Muscle layer of duodenum (tissue), 2 donors: Measurements from ENCODE around the gene MAK.
"Not testable (repeated sequence)": the region's sequence is repeated elsewhere in the genome, so short reads cannot be mapped to it uniquely, and the experiment has no call there.

Experiments used
- H3K27ac ChIP-seq: one replicate; pipeline ENCODE4 v1.7.0; 2013; ENCODE audit warnings: mild to moderate bottlenecking, low read length
- H3K27me3 ChIP-seq: one replicate; pipeline ENCODE4 v1.7.0; 2013; ENCODE audit warnings: low read depth, mild to moderate bottlenecking, control low read depth, low read length
- H3K36me3 ChIP-seq, 2 donors: one replicate each; pipeline ENCODE4 v1.7.0; 2013; ENCODE audit warnings: low read length in 2 of 2, control low read depth in 1 of 2, mild to moderate bottlenecking in 1 of 2; ENCODE audit not compliant: insufficient read depth in 2 of 2, control insufficient read depth in 1 of 2
- H3K4me1 ChIP-seq, 2 donors: one replicate each; pipeline ENCODE4 v1.7.0; 2013; ENCODE audit warnings: low read length in 2 of 2, mild to moderate bottlenecking in 2 of 2, control low read depth in 1 of 2, moderate library complexity in 1 of 2; ENCODE audit not compliant: insufficient read depth in 2 of 2, control insufficient read depth in 1 of 2
- H3K4me3 ChIP-seq, 2 donors: one replicate each; pipeline ENCODE4 v1.7.0; 2013; ENCODE audit warnings: low read length in 2 of 2, low read depth in 1 of 2, mild to moderate bottlenecking in 1 of 2
- H3K9me3 ChIP-seq, 2 donors: one replicate each; pipeline ENCODE4 v1.7.0; 2013; ENCODE audit warnings: low read length in 2 of 2, control low read depth in 1 of 2, mild to moderate bottlenecking in 1 of 2; ENCODE audit not compliant: control insufficient read depth in 1 of 2
- donor health status: healthy.

Gene MAK

DNA sequence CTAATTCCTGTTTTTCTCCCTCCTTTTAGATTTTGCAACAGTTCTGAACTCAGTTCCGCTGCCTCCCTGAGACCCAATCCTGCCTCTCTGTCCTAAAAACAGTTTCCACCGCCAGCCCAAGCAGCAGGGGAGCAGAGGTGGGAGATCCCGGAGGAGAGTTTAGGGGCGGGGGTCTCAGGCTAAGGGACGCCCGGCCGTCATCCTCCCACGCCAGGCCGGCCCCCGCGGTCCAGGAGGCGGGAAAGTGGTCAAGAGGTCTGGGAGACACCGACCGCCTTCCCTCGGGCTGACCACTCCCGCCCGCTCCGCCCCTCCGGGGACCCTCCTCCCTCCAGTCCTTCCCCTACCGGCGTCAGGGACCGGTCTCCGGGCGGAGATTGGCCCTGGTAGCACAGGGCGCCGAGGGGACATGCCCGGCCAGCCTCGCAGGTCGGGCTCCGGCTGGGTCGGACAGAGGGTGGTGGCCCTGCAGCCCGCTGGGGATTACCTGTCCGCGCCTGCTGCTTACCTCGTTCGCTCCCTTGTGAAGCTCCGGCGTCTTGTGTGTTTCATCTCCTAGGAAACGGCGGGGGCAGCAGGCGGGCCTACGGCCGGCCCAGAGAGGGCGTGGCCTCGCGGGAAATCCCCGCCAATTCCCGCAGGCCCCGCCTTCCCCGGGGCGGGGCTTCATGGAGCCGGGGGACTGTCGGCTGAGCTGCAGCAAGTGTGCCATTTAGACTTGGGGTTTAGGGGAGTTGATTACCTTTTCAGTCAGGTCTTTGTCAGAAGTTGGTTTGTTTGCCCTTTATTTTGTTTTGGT is at the start of gene MAK:
Gene MAK (minus strand): TSS at position 545 of the 799 bp plus-strand sequence. CDS start 7,891 bp downstream, outside the sequence.
- Histone ChIP-seq H3K27me3 (peaks cover 14% of the 10 kb centered on the region), H3K27ac (peak within 1 kb of the TSS; percentile 1), H3K36me3 (no peaks in the 10 kb centered on the region), H3K4me1 (peaks cover 0 to 20% of the 10 kb centered on the region in 2 donors), H3K4me3 (peak within 1 kb of the TSS; percentile 78 to 79), H3K9me3 (no peaks in the 10 kb centered on the region)

GRCh38 chr6:10886691-10887502 is 48.6 kb upstream of the MAK start, which contains the start of gene SYCP2L:
TSS of gene SYCP2L (plus strand) at chr6:10887052. CDS start at chr6:10887127, 75 bp downstream.
- Histone ChIP-seq H3K27ac (no peak within 1 kb of the TSS), H3K27me3 (peaks cover 35% of the 10 kb centered on the region), H3K4me1 (peaks cover 0 to 29% of the 10 kb centered on the region in 2 donors)

GRCh38 chr6:10886365-10886690 is 48.0 kb upstream of the MAK start:
- not testable (repeated sequence) for H3K36me3 ChIP-seq, H3K9me3 ChIP-seq, H3K27ac ChIP-seq, H3K4me3 ChIP-seq
- Histone ChIP-seq H3K27me3 (peaks cover 40% of the 10 kb centered on the region), H3K4me1 (peaks cover 0 to 33% of the 10 kb centered on the region in 2 donors)

More at GRCh38 chr6:10886691-10887502, 48.6 kb upstream of the MAK start, which contains the start of gene SYCP2L:
- H3K36me3 ChIP-seq, result no peaks in the 10 kb centered on the region
- H3K4me3 ChIP-seq, result peak within 1 kb of the TSS; percentile 44 to 50
- H3K9me3 ChIP-seq, result peaks cover 0 to 4% of the 10 kb centered on the region in 2 donors

- Histone ChIP-seq H3K4me1 (peaks cover 0 to 33% of the 10 kb centered on the region in 2 donors), H3K27me3 (peaks cover 42% of the 10 kb centered on the region), H3K4me3 (peak overlapping the region in 1 of 2 donors; percentile 35), H3K27ac (no peak overlapping the region), H3K36me3 (no peaks in the 10 kb centered on the region), H3K9me3 (no peaks in the 10 kb centered on the region)
Observed at GRCh38 chr6:10884245-10884972, 46.1 kb upstream of the MAK start.

GRCh38 chr6:10883312-10884244 is 45.2 kb upstream of the MAK start:
- no peaks in the 10 kb centered on the region for H3K9me3 ChIP-seq
- H3K27ac ChIP-seq, result no peak overlapping the region
- peaks cover 42% of the 10 kb centered on the region for H3K27me3 ChIP-seq
- no peaks in the 10 kb centered on the region for H3K36me3 ChIP-seq
- H3K4me1 ChIP-seq, result peaks cover 0 to 33% of the 10 kb centered on the region in 2 donors
- peak overlapping the region in 1 of 2 donors; percentile 35 for H3K4me3 ChIP-seq

- Histone ChIP-seq H3K9me3 (no peaks in the 10 kb centered on the region), H3K27me3 (peaks cover 42% of the 10 kb centered on the region), H3K4me3 (no peak overlapping the region), H3K27ac (no peak overlapping the region), H3K4me1 (peaks cover 0 to 33% of the 10 kb centered on the region in 2 donors), H3K36me3 (no peaks in the 10 kb centered on the region)
Observed at GRCh38 chr6:10882657-10883171, 44.4 kb upstream of the MAK start.

- H3K27me3 ChIP-seq, result peaks cover 42% of the 10 kb centered on the region
- not testable (repeated sequence) for H3K27ac ChIP-seq
Observed at GRCh38 chr6:10882253-10882630, 43.9 kb upstream of the MAK start.

GRCh38 chr6:10880366-10880765 is 42.0 kb upstream of the MAK start:
- H3K27me3 ChIP-seq, result peaks cover 28% of the 10 kb centered on the region
- no peaks in the 10 kb centered on the region for H3K9me3 ChIP-seq

More at GRCh38 chr6:10882253-10882630, 43.9 kb upstream of the MAK start:
- H3K9me3 ChIP-seq, H3K4me3 ChIP-seq, H3K36me3 ChIP-seq: not testable (repeated sequence)
- peaks cover 0 to 30% of the 10 kb centered on the region in 2 donors for H3K4me1 ChIP-seq

DNA sequence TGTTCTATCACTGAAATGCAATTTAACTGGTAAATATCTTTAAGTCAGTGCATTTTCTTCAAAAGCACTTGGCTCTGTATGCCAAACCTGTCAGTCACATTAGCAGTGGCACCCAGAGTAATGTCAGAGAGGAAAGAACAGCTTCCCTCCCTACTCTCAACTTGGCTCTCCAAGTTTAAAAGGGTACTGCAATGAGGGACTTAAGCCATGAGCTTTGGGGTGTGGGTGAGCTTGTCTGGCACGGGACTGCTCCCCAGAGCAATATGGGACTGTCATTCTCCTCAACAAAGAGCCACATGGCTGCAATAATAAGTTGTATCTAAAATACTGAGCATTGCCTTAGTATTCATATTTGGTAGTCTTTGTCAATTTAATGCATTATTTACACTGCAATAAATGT is 39.5 kb upstream of the MAK start:
- Histone ChIP-seq H3K9me3 (no peaks in the 10 kb centered on the region), H3K27ac (no peak overlapping the region), H3K4me1 (peaks cover 0 to 14% of the 10 kb centered on the region in 2 donors), H3K36me3 (no peaks in the 10 kb centered on the region), H3K27me3 (peaks cover 16% of the 10 kb centered on the region), H3K4me3 (no peak overlapping the region)

More at GRCh38 chr6:10880366-10880765, 42.0 kb upstream of the MAK start:
- Histone ChIP-seq H3K4me1 (peaks cover 0 to 19% of the 10 kb centered on the region in 2 donors), H3K36me3 (no peaks in the 10 kb centered on the region), H3K4me3 (no peak overlapping the region), H3K27ac (no peak overlapping the region)

GRCh38 chr6:10877012-10877411 is 38.7 kb upstream of the MAK start:
- H3K4me3 ChIP-seq, result no peak overlapping the region
- peaks cover 8% of the 10 kb centered on the region for H3K27me3 ChIP-seq
- H3K4me1 ChIP-seq, result peaks cover 0 to 5% of the 10 kb centered on the region in 2 donors
- no peak overlapping the region for H3K27ac ChIP-seq
- H3K9me3 ChIP-seq, result no peaks in the 10 kb centered on the region
- no peaks in the 10 kb centered on the region for H3K36me3 ChIP-seq
